ENCODE data around the gene KMT2A. TPM values are rescaled to one million over a fixed set of nuclear protein-coding genes. Genes with fewer than 3 reads are reported as not detected.

KMT2A gene
- polyA plus RNA-seq, 1 donor = 34.8 TPM

- Histone ChIP-seq H3K9me3 (ENCODE audit: control insufficient read depth, low read depth, low read length) (no peaks in the 10 kb centered on the region), H3K27ac (ENCODE audit: low read length) (no peak overlapping the region), H3K27me3 (ENCODE audit: control insufficient read depth, insufficient read depth, low read length) (no peaks in the 10 kb centered on the region), H3K4me3 (ENCODE audit: low read length) (no peak overlapping the region), H3K4me1 (ENCODE audit: control insufficient read depth, insufficient read depth, low read length) (no peaks in the 10 kb centered on the region), H3K36me3 (ENCODE audit: control insufficient read depth, insufficient read depth, low read length) (peaks cover 53% of the 10 kb centered on the region)
- DNase-seq = no peak
- WGBS (ENCODE audit: insufficient coverage, low lambda C conversion rate) = 100% methylated on average over 1 of the region's 3 CpGs
Measured at GRCh38 chr11:118484405-118484804, 48.1 kb downstream of the KMT2A start.

DNA sequence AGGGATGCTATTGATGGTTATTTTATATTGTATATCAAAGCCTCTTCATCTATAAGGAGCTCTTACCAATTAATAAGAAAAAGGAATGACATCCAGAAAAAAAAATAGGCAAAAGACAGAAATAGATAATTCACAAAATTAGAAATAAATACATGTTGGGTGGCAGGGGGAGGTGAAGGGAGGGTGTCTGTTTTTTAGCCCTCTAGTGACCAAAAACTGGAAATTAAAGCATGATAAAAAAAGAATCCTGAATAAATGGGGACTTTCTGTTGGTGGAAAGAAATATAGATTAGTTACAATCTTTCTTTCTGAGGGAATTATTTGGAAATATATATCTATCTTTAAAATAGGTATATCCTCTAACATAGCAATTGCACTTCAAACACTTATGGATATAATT is 49.0 kb downstream of the KMT2A start:
- Histone ChIP-seq H3K27ac (ENCODE audit: low read length) (no peak overlapping the region), H3K4me1 (ENCODE audit: control insufficient read depth, insufficient read depth, low read length) (no peaks in the 10 kb centered on the region), H3K9me3 (ENCODE audit: control insufficient read depth, low read depth, low read length) (no peaks in the 10 kb centered on the region), H3K36me3 (ENCODE audit: control insufficient read depth, insufficient read depth, low read length) (peaks cover 54% of the 10 kb centered on the region), H3K27me3 (ENCODE audit: control insufficient read depth, insufficient read depth, low read length) (no peaks in the 10 kb centered on the region), H3K4me3 (ENCODE audit: low read length) (no peak overlapping the region)
- DNase-seq = no peak

GRCh38 chr11:118488480-118489109 is 52.3 kb downstream of the KMT2A start:
- Histone ChIP-seq H3K4me1 (ENCODE audit: control insufficient read depth, insufficient read depth, low read length) (no peaks in the 10 kb centered on the region), H3K4me3 (ENCODE audit: low read length) (no peak overlapping the region), H3K27me3 (ENCODE audit: control insufficient read depth, insufficient read depth, low read length) (no peaks in the 10 kb centered on the region), H3K27ac (ENCODE audit: low read length) (no peak overlapping the region), H3K9me3 (ENCODE audit: control insufficient read depth, low read depth, low read length) (no peaks in the 10 kb centered on the region), H3K36me3 (ENCODE audit: control insufficient read depth, insufficient read depth, low read length) (peaks cover 46% of the 10 kb centered on the region)
- 86% methylated on average over 2 of the region's 7 CpGs for WGBS (ENCODE audit: insufficient coverage, low lambda C conversion rate)
- peak; percentile 66 to 69 for DNase-seq

DNA sequence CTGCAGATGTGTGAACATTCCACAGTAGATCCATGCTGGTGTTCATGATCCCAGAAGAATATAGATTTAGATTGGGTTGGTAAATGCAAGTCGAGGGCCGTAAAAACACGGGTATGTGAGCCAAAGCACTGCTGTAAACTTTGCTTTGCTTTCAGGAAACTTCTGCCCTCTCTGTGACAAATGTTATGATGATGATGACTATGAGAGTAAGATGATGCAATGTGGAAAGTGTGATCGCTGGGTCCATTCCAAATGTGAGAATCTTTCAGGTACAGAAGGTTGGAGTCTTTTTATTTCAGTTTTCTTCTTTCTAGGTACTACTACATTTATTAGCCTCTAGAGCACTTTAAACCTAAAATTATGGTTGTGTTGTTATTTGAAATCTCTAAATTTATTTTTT is 54.7 kb downstream of the KMT2A start:
- WGBS (ENCODE audit: insufficient coverage, low lambda C conversion rate) = 60% methylated on average over 1 of the region's 4 CpGs
- Histone ChIP-seq H3K4me3 (ENCODE audit: low read length) (no peak overlapping the region), H3K27me3 (ENCODE audit: control insufficient read depth, insufficient read depth, low read length) (no peaks in the 10 kb centered on the region), H3K9me3 (ENCODE audit: control insufficient read depth, low read depth, low read length) (no peaks in the 10 kb centered on the region), H3K4me1 (ENCODE audit: control insufficient read depth, insufficient read depth, low read length) (no peaks in the 10 kb centered on the region), H3K27ac (ENCODE audit: low read length) (no peak overlapping the region), H3K36me3 (ENCODE audit: control insufficient read depth, insufficient read depth, low read length) (peaks cover 54% of the 10 kb centered on the region)
- no peak for DNase-seq

- Histone ChIP-seq H3K27me3 (ENCODE audit: control insufficient read depth, insufficient read depth, low read length) (no peaks in the 10 kb centered on the region), H3K36me3 (ENCODE audit: control insufficient read depth, insufficient read depth, low read length) (peaks cover 87% of the 10 kb centered on the region), H3K9me3 (ENCODE audit: control insufficient read depth, low read depth, low read length) (no peaks in the 10 kb centered on the region), H3K4me3 (ENCODE audit: low read length) (no peak overlapping the region), H3K27ac (ENCODE audit: low read length) (no peak overlapping the region), H3K4me1 (ENCODE audit: control insufficient read depth, insufficient read depth, low read length) (no peaks in the 10 kb centered on the region)
- no peak for DNase-seq
- WGBS (ENCODE audit: insufficient coverage, low lambda C conversion rate) = 87% methylated on average over 4 of the region's 4 CpGs
Measured at GRCh38 chr11:118497831-118498230, 61.5 kb downstream of the KMT2A start.

DNA sequence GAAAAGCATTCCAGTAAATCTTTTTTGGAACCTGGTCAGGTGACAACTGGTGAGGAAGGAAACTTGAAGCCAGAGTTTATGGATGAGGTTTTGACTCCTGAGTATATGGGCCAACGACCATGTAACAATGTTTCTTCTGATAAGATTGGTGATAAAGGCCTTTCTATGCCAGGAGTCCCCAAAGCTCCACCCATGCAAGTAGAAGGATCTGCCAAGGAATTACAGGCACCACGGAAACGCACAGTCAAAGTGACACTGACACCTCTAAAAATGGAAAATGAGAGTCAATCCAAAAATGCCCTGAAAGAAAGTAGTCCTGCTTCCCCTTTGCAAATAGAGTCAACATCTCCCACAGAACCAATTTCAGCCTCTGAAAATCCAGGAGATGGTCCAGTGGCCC is 66.9 kb downstream of the KMT2A start:
- Histone ChIP-seq H3K4me3 (ENCODE audit: low read length) (no peak overlapping the region), H3K4me1 (ENCODE audit: control insufficient read depth, insufficient read depth, low read length) (no peaks in the 10 kb centered on the region), H3K36me3 (ENCODE audit: control insufficient read depth, insufficient read depth, low read length) (peaks cover 97% of the 10 kb centered on the region), H3K27me3 (ENCODE audit: control insufficient read depth, insufficient read depth, low read length) (no peaks in the 10 kb centered on the region), H3K27ac (ENCODE audit: low read length) (no peak overlapping the region), H3K9me3 (ENCODE audit: control insufficient read depth, low read depth, low read length) (no peaks in the 10 kb centered on the region)
- no CpG with 5 or more reads among the region's 3 CpGs for WGBS (ENCODE audit: insufficient coverage, low lambda C conversion rate)
- DNase-seq = no peak

DNA sequence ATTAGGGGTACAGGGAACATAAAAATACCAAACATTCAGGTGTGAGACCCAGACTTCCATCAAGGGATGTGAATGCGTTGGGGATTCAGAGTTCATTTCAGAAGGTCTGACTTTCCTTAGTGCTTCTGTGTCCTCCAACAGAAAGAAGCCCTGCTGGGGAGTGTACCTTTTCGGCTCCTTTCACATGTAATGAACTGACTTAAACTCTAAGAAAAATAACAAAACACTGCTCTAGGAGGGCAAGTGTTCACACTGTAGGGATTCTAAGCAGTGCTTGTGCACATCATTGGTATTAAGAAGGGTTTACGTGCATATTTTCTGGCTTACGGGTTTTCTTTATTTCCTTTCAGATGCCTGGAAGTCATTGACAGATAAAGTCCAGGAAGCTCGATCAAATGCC is 75.3 kb downstream of the KMT2A start:
- 93% methylated on average over 2 of the region's 5 CpGs for WGBS (ENCODE audit: insufficient coverage, low lambda C conversion rate)
- peaks cover 85% of the 10 kb centered on the region for H3K36me3 ChIP-seq (ENCODE audit: control insufficient read depth, insufficient read depth, low read length)
- H3K4me1 ChIP-seq (ENCODE audit: control insufficient read depth, insufficient read depth, low read length) = no peaks in the 10 kb centered on the region
- no peaks in the 10 kb centered on the region for H3K27me3 ChIP-seq (ENCODE audit: control insufficient read depth, insufficient read depth, low read length)
- H3K4me3 ChIP-seq (ENCODE audit: low read length) = no peak overlapping the region
- no peak for DNase-seq
- H3K27ac ChIP-seq (ENCODE audit: low read length) = no peak overlapping the region
- H3K9me3 ChIP-seq (ENCODE audit: control insufficient read depth, low read depth, low read length) = no peaks in the 10 kb centered on the region

DNA sequence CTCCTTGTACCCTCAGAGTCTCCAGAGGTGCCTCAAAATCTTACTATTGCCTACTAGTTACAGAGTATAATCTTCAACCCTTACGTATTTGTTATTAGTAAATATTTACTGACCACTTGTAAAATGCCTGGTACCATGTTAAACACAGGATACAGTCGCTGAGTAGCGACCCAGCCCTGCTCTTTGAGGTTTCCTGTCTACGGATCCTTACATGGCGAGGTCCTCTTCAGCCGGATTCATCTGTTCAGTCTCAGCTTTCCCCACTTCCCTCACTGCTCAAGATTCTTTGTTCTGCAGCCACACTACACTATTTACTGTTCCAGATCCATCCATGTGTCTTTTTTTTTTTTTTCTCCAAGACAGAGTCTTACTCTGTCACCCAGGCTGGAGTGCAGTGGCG is 77.8 kb downstream of the KMT2A start:
- H3K4me1 ChIP-seq (ENCODE audit: control insufficient read depth, insufficient read depth, low read length) = no peaks in the 10 kb centered on the region
- no peaks in the 10 kb centered on the region for H3K27me3 ChIP-seq (ENCODE audit: control insufficient read depth, insufficient read depth, low read length)
- DNase-seq = no peak
- no peak overlapping the region for H3K4me3 ChIP-seq (ENCODE audit: low read length)
- peaks cover 73% of the 10 kb centered on the region for H3K36me3 ChIP-seq (ENCODE audit: control insufficient read depth, insufficient read depth, low read length)
- no peak overlapping the region for H3K27ac ChIP-seq (ENCODE audit: low read length)
- no CpG with 5 or more reads among the region's 7 CpGs for WGBS (ENCODE audit: insufficient coverage, low lambda C conversion rate)
- H3K9me3 ChIP-seq (ENCODE audit: control insufficient read depth, low read depth, low read length) = no peaks in the 10 kb centered on the region

- no peak for DNase-seq
- Histone ChIP-seq H3K4me3 (ENCODE audit: low read length) (no peak overlapping the region), H3K27ac (ENCODE audit: low read length) (no peak overlapping the region), H3K27me3 (ENCODE audit: control insufficient read depth, insufficient read depth, low read length) (no peaks in the 10 kb centered on the region), H3K4me1 (ENCODE audit: control insufficient read depth, insufficient read depth, low read length) (no peaks in the 10 kb centered on the region), H3K9me3 (ENCODE audit: control insufficient read depth, low read depth, low read length) (no peaks in the 10 kb centered on the region), H3K36me3 (ENCODE audit: control insufficient read depth, insufficient read depth, low read length) (peaks cover 75% of the 10 kb centered on the region)
- WGBS (ENCODE audit: insufficient coverage, low lambda C conversion rate) = no CpG with 5 or more reads among the region's 6 CpGs
Measured at GRCh38 chr11:118519549-118519948, 83.3 kb downstream of the KMT2A start.

GRCh38 chr11:118521892-118522311 is 85.6 kb downstream of the KMT2A start:
- Histone ChIP-seq H3K36me3 (ENCODE audit: control insufficient read depth, insufficient read depth, low read length) (peaks cover 69% of the 10 kb centered on the region), H3K4me1 (ENCODE audit: control insufficient read depth, insufficient read depth, low read length) (peaks cover 7% of the 10 kb centered on the region), H3K4me3 (ENCODE audit: low read length) (no peak overlapping the region), H3K27ac (ENCODE audit: low read length) (no peak overlapping the region), H3K9me3 (ENCODE audit: control insufficient read depth, low read depth, low read length) (no peaks in the 10 kb centered on the region), H3K27me3 (ENCODE audit: control insufficient read depth, insufficient read depth, low read length) (no peaks in the 10 kb centered on the region)
- no peak for DNase-seq
- WGBS (ENCODE audit: insufficient coverage, low lambda C conversion rate) = no CpG with 5 or more reads among the region's 13 CpGs

DNA sequence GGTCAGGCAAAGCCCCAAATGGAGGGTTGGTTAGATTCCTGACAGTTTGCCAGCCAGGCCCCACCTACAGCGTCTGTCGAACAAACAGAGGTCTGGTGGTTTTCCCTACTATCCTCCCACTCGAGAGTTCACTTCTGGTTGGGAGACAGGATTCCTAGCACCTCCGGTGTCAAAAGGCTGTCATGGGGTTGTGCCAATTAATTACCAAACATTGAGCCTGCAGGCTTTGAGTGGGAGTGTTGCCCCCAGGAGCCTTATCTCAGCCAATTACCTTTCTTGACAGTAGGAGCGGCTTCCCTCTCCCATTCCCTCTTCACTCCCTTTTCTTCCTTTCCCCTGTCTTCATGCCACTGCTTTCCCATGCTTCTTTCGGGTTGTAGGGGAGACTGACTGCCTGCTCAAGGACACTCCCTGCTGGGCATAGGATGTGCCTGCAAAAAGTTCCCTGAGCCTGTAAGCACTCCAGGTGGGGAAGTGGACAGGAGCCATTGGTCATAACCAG is 86.3 kb downstream of the KMT2A start:
- no peaks in the 10 kb centered on the region for H3K9me3 ChIP-seq (ENCODE audit: control insufficient read depth, low read depth, low read length)
- no peak overlapping the region for H3K4me3 ChIP-seq (ENCODE audit: low read length)
- H3K27me3 ChIP-seq (ENCODE audit: control insufficient read depth, insufficient read depth, low read length) = no peaks in the 10 kb centered on the region
- H3K27ac ChIP-seq (ENCODE audit: low read length) = no peak overlapping the region
- peak in 1 of 2 donors; percentile 28 for DNase-seq
- H3K4me1 ChIP-seq (ENCODE audit: control insufficient read depth, insufficient read depth, low read length) = peaks cover 8% of the 10 kb centered on the region
- 33% methylated on average over 1 of the region's 6 CpGs for WGBS (ENCODE audit: insufficient coverage, low lambda C conversion rate)
- H3K36me3 ChIP-seq (ENCODE audit: control insufficient read depth, insufficient read depth, low read length) = peaks cover 65% of the 10 kb centered on the region

Data from large intestine (tissue), 3 donors.